Neural cell (in vitro differentiated cells): Measurements from ENCODE around the gene SLCO3A1. TPM values are rescaled to one million over a fixed set of nuclear protein-coding genes. Genes with fewer than 3 reads are reported as not detected.

Experiments
- H2AFZ ChIP-seq: fragments of 200-600, 300-800 bp; sonication (generic), shearing (Covaris generic); 2 replicates; pipeline ENCODE4 v1.6.0; 2014; ENCODE audit warnings: low read depth, mild to moderate bottlenecking, antibody characterized with exemption, low read length, moderate library complexity
- H3F3A ChIP-seq: fragments of 200-600 bp; shearing (Covaris generic); 2 replicates; pipeline ENCODE4 v1.6.1; 2016; ENCODE audit warnings: mild to moderate bottlenecking, moderate library complexity, mixed read lengths, antibody characterized with exemption, low read length; ENCODE audit not compliant: insufficient read depth, poor library complexity, severe bottlenecking
- H3K27ac ChIP-seq: fragments of 200-600, 300-800 bp; sonication (generic), shearing (Covaris generic); 2 replicates; pipeline ENCODE4 v1.5.1; 2014; ENCODE audit warnings: mild to moderate bottlenecking, low read length, moderate library complexity
- H3K27me3 ChIP-seq: fragments of 300-800, 200-600 bp; sonication (generic), shearing (Covaris generic); 2 replicates; pipeline ENCODE4 v1.6.0; 2014; ENCODE audit warnings: mild to moderate bottlenecking, low read depth, low read length, moderate library complexity; ENCODE audit not compliant: insufficient read depth
- H3K36me3 ChIP-seq: fragments of 300-800, 200-600 bp; sonication (generic), shearing (Covaris generic); 2 replicates; pipeline ENCODE4 v1.5.1; 2014; ENCODE audit warnings: mild to moderate bottlenecking, antibody characterized with exemption, low read length, moderate library complexity; ENCODE audit not compliant: insufficient read depth
- H3K4me2 ChIP-seq: fragments of 300-800, 200-600 bp; sonication (generic), shearing (Covaris generic); 2 replicates; pipeline ENCODE4 v1.6.0; 2014; ENCODE audit warnings: mild to moderate bottlenecking, low read length
- H3K4me3 ChIP-seq: fragments of 300-800, 200-600 bp; sonication (generic), shearing (Covaris generic); 2 replicates; pipeline ENCODE4 v1.5.1; 2014; ENCODE audit warnings: mild to moderate bottlenecking, low read length, moderate library complexity
- H3K79me2 ChIP-seq: fragments of 200-600 bp; shearing (Covaris generic); replicated peaks from 2 replicates; pipeline ENCODE4 v1.6.0; 2014; ENCODE audit warnings: mild to moderate bottlenecking, low read length, moderate library complexity; ENCODE audit not compliant: insufficient read depth
- H3K9ac ChIP-seq: fragments of 300-800, 200-600 bp; sonication (generic), shearing (Covaris generic); 2 replicates; pipeline ENCODE4 v1.6.1; 2016; ENCODE audit warnings: mild to moderate bottlenecking, low read length, mixed read lengths
- H3K9me2 ChIP-seq: fragments of 200-600 bp; shearing (Covaris generic); 2 replicates; pipeline ENCODE4 v1.6.1; 2016; ENCODE audit warnings: mild to moderate bottlenecking, low read length, mixed read lengths; ENCODE audit not compliant: insufficient read depth
- H3K9me3 ChIP-seq: fragments of 200-600, 300-800 bp; sonication (generic), shearing (Covaris generic); 2 replicates; pipeline ENCODE4 v1.6.1; 2016; ENCODE audit warnings: mild to moderate bottlenecking, mixed run types, low read length, moderate library complexity, mixed read lengths
- H4K20me1 ChIP-seq: fragments of 200-600 bp; shearing (Covaris generic); 2 replicates; pipeline ENCODE4 v1.6.1; 2016; ENCODE audit warnings: mild to moderate bottlenecking, mixed run types; ENCODE audit not compliant: insufficient read depth
- CTCF ChIP-seq: fragments of 450-650 bp; IDR thresholded peaks from 2 replicates; pipeline ENCODE4 v1.5.1; 2014; ENCODE audit warnings: antibody characterized with exemption, mild to moderate bottlenecking, moderate library complexity; ENCODE audit not compliant: poor library complexity, severe bottlenecking
- EP300 ChIP-seq: fragments of 450-650 bp; conservative IDR thresholded peaks from 2 replicates; pipeline ENCODE4 v1.6.1; 2014; ENCODE audit warnings: antibody characterized with exemption, mild to moderate bottlenecking, moderate library complexity; ENCODE audit not compliant: poor library complexity, severe bottlenecking
- EZH2 ChIP-seq: fragments of 200-600, 300-800 bp; shearing (Covaris generic), sonication (generic); IDR thresholded peaks from 2 replicates; pipeline ENCODE4 v1.6.1; 2014; ENCODE audit warnings: antibody characterized with exemption, low read length, borderline replicate concordance, mild to moderate bottlenecking; ENCODE audit not compliant: insufficient read depth, poor library complexity, severe bottlenecking
- MXI1 ChIP-seq: fragments of 450-650 bp; conservative IDR thresholded peaks from 2 replicates; pipeline ENCODE4 v1.6.1; 2014; ENCODE audit warnings: antibody characterized with exemption, mild to moderate bottlenecking; ENCODE audit not compliant: poor library complexity, severe bottlenecking
- POLR2AphosphoS5 ChIP-seq: IDR thresholded peaks from 2 replicates; pipeline ENCODE4 v1.6.1; 2012
- RAD21 ChIP-seq: fragments of 450-650 bp; conservative IDR thresholded peaks from 2 replicates; pipeline ENCODE4 v1.6.1; 2014; ENCODE audit warnings: antibody characterized with exemption, mild to moderate bottlenecking, moderate library complexity
- SMC3 ChIP-seq: fragments of 450-650 bp; conservative IDR thresholded peaks from 2 replicates; pipeline ENCODE4 v1.6.1; 2014; ENCODE audit warnings: antibody characterized with exemption, mild to moderate bottlenecking, moderate library complexity; ENCODE audit not compliant: poor library complexity
- TAF1 ChIP-seq: IDR thresholded peaks from 2 replicates; pipeline ENCODE4 v1.6.1; 2012; ENCODE audit warnings: low read depth
- polyA plus RNA-seq: library from polyadenylated mRNA; depleted of rRNA; stranded (reverse); fragments of >200 nt; gene quantifications from 2 replicates; pipeline ENCODE4 v1.2.3, GENCODE V29; 2014
- TF ChIP-seq, protein P1 (sequence below): IDR thresholded peaks from 2 replicates; pipeline ENCODE4 v1.6.1; 2012; ENCODE audit warnings: borderline replicate concordance

SLCO3A1 gene
- polyA plus RNA-seq, 1 donor from 2014 or later, result 14.2 TPM

- no peaks in the 10 kb centered on the region for H3K9me3 ChIP-seq
- peaks cover 11% of the 10 kb centered on the region for H3K79me2 ChIP-seq
- H3F3A ChIP-seq, result no peaks in the 10 kb centered on the region
- no peaks in the 10 kb centered on the region for H3K36me3 ChIP-seq
- TF ChIP-seq EZH2 (no peak), EP300 (no peak), RAD21 (no peak), SMC3 (no peak), TAF1 (no peak), POLR2AphosphoS5 (no peak), CTCF (no peak), MXI1 (no peak)
- TF ChIP-seq, protein P1, sequence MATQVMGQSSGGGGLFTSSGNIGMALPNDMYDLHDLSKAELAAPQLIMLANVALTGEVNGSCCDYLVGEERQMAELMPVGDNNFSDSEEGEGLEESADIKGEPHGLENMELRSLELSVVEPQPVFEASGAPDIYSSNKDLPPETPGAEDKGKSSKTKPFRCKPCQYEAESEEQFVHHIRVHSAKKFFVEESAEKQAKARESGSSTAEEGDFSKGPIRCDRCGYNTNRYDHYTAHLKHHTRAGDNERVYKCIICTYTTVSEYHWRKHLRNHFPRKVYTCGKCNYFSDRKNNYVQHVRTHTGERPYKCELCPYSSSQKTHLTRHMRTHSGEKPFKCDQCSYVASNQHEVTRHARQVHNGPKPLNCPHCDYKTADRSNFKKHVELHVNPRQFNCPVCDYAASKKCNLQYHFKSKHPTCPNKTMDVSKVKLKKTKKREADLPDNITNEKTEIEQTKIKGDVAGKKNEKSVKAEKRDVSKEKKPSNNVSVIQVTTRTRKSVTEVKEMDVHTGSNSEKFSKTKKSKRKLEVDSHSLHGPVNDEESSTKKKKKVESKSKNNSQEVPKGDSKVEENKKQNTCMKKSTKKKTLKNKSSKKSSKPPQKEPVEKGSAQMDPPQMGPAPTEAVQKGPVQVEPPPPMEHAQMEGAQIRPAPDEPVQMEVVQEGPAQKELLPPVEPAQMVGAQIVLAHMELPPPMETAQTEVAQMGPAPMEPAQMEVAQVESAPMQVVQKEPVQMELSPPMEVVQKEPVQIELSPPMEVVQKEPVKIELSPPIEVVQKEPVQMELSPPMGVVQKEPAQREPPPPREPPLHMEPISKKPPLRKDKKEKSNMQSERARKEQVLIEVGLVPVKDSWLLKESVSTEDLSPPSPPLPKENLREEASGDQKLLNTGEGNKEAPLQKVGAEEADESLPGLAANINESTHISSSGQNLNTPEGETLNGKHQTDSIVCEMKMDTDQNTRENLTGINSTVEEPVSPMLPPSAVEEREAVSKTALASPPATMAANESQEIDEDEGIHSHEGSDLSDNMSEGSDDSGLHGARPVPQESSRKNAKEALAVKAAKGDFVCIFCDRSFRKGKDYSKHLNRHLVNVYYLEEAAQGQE, result no peak
- H3K9me2 ChIP-seq, result no peaks in the 10 kb centered on the region
- no peak overlapping the region for H3K4me3 ChIP-seq
- no peak overlapping the region for H3K4me2 ChIP-seq
- no peaks in the 10 kb centered on the region for H4K20me1 ChIP-seq
- no peak overlapping the region for H3K27ac ChIP-seq
- no peaks in the 10 kb centered on the region for H3K27me3 ChIP-seq
- no peak overlapping the region for H2AFZ ChIP-seq
- H3K9ac ChIP-seq, result no peak overlapping the region
Observed at GRCh38 chr15:91950631-91951329, 97.3 kb downstream of the SLCO3A1 start.

DNA sequence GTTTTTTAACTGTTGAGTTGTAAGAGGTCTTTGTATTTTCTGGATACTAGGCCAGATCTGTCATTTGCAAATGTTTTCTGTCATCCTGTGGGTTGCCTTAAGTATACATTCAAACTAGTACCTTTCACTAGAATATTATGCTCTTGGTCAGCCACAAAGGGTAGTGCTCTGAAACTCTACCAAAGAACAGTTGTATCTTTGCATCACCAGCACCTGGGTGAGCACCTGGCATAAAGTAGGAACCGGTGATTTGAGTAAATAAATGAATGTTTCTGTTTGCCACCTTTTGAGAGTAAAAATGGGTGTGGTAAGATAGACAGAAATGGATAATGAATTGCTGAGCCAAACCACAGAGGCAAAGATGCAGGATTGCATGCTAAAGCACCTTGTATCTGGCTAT lies 98.7 kb downstream of the SLCO3A1 start:
- H3K9me3 ChIP-seq, result no peaks in the 10 kb centered on the region
- H3K4me3 ChIP-seq, result no peak overlapping the region
- no peak overlapping the region for H3K4me2 ChIP-seq
- no peak overlapping the region for H2AFZ ChIP-seq
- TF ChIP-seq MXI1 (no peak), RAD21 (no peak), POLR2AphosphoS5 (no peak), CTCF (no peak), TAF1 (no peak), SMC3 (no peak), EZH2 (no peak), EP300 (no peak)
- TF ChIP-seq, protein P1, result no peak
- H4K20me1 ChIP-seq, result no peaks in the 10 kb centered on the region
- H3K36me3 ChIP-seq, result no peaks in the 10 kb centered on the region
- H3K9ac ChIP-seq, result no peak overlapping the region
- no peaks in the 10 kb centered on the region for H3K9me2 ChIP-seq
- no peaks in the 10 kb centered on the region for H3K27me3 ChIP-seq
- H3K79me2 ChIP-seq, result peaks cover 11% of the 10 kb centered on the region
- no peaks in the 10 kb centered on the region for H3F3A ChIP-seq
- no peak overlapping the region for H3K27ac ChIP-seq
